GM18526 (cell line): ENCODE measurements around the gene GPC4.

ENCODE experiments used
- POLR2A ChIP-seq: IDR thresholded peaks from 3 replicates; pipeline ENCODE4 v1.6.1; 2011; ENCODE audit not compliant: insufficient read length; ENCODE audit errors: extremely low read depth

Gene GPC4

GRCh38 chrX:133391111-133391510 lies 24.2 kb downstream of the GPC4 start:
- TF ChIP-seq POLR2A, result no peak

DNA sequence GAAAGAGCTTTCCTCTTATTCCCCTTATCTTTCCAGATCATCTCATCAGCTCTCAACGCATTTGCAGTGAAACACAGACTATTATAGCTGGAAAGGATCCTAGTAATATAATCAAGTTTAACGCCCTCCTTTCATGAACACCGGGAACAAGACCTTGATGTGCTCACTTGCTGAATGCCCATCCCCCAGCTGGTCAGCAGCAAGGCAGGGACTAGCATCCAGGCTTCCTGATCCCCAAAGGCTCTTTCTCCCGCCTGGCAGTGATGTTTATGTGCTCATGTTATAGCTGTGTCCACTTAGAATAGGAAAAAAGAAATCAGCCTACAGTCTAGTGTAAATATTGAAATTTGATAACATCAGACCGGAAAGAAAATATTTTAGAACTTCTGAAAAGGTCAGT lies 24.6 kb downstream of the GPC4 start:
- no peak for TF ChIP-seq POLR2A

DNA sequence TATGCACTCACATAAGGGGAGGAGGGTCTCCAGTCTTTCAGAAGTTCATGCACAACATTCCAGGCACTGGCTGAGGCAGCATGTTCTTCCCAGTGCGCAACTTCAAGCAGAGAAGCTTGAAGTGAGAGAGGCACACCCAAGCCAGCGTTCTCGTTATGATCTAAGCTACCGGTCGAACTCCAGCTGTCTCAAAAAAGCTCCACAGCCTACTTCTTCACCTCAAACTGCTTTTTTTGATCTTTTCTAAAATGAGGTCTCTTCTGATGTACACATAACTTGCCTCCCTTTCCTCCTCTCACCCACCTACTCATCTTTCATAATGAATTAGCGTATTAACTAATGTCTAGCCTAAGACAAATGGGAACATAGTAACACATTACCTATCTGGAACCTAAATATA lies 25.3 kb downstream of the GPC4 start:
- no peak for TF ChIP-seq POLR2A

DNA sequence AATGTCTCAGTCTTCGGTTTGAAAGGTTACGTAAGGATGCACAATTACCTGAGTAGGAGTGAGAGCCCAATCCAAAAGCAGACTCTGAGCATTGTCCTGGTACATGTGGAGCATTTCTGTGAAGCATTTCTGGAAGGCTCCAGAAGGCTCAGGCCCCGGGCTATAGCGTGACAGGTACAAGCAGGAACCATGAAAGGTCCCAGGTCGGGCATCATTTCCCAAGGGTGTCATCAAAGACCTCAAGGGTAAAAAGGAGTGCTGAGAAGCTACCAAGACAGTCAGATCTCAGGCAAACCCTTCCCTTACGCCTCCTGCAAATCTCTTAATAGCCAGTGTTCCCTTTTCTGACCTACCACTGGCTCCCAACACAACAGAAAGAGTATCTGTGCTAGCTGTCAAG lies 30.8 kb downstream of the GPC4 start:
- TF ChIP-seq POLR2A, result no peak

DNA sequence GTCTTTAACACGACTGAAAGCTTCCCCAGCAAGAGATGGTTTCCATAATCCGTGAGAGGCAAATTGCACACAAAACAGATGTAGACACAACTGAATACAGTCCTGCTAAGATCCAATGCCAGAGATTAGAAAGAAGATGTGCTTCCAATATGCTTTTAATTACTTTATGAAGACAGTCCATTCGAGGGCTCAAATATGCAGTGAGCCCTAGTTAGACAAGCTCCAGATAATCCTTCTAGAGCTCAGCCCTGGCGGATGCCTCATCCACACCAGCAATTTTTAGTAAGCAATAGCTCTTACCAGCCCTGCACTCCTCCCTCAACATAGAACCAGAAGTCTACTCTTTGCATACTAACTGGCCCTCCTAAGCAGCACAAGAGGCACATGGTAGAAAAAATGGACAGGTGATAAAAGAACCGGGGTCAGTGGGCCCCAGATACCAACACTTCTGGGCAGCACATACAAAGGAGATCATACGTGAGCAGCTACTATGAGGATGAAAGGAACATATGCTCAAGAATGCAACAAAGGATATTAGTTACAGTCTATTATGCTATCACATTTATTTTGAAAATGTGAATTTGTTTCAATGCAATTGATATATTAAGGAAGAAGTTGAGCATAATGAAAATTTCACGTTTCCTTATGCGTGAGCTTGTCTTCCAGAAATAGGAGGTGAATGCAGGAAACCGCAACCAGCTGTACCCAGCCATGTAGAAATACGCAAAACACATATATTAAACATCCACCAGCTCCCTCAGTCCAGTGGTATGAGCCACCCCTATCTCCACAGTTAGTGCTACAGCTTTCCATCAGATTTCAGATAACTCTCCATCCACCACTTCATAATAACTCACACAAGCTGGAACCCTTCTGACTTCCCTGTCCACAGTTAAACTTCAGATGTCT lies 34.3 kb downstream of the GPC4 start:
- TF ChIP-seq POLR2A, result no peak

GRCh38 chrX:133376422-133376821 lies 38.9 kb downstream of the GPC4 start:
- TF ChIP-seq POLR2A, result no peak

GRCh38 chrX:133375615-133376340 lies 39.5 kb downstream of the GPC4 start:
- no peak for TF ChIP-seq POLR2A

DNA sequence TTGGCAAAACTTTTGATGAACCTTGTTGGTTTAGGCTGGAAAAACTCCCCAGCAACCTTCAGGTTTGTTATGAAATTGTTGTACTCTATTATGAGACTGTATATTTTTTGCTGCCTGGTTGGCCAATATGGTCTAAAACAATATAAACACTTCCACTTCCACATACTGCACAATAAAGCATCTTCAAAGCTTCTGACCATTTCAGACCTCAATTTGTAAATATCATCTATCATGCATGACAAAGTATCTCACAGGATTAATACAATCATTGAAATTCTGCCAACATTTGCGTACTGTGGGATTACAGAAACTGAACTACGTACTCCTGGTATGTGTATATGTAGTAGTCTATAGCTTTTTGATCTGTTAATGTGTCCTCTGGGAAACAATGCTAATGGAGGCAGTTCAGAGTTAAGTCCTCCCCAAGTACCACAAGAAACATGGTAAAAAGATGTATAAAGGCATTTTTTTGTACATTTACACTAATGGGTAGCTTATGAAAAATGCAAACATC lies 40.4 kb downstream of the GPC4 start:
- no peak for TF ChIP-seq POLR2A

DNA sequence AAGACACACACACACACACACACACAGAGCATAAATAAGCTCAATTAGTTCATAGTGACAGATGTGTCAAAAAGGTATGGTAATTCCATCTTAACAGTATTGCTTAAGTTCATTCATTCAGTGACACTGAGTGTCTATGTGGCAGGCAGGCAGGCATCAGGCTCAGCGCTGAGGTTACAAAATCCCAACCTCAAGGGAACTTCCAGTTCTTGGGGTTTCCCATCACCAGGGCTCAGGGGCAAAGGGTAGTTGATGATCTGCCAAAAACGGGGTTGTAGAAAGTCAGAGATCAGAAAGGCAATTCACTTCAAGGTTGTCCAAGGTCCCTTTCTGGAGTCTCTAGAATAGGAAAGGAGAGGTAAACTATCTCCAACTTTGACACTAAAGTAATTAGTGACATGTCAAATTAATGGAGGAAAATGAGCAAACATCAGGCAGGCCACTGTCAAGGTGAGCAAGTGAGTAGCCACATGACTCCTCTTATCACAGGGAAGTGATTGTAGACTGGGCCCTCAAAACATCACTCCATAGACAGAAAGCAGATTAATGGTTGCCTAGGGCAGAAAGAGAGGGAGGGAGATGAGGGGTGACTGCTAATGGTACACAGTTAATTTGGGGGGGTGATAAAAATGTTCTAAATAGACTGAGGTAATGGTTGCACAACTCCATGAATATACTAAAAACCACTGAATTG lies 41.8 kb downstream of the GPC4 start:
- TF ChIP-seq POLR2A, result no peak

- TF ChIP-seq POLR2A, result no peak
These were observed 44.5 kb downstream of the GPC4 start for GRCh38 chrX:133370696-133371275.

DNA sequence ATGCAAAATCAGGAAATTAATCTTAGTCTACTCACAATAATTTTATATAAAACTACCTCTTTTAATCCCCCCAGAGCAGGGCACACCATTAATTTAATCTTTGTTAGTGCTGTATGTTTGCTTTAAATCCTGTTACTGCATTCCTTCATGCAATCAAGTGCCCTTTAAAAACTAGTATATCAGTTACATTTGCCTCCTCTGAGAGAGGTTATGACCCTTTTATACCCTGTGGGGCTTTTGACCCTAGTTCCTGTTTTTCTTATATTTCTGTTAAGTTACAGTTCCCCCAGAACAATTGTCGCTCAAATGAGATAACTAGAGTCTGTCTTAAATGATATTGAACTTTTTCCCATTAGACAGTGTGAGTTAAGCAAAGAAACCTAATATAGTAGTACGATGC lies 46.2 kb downstream of the GPC4 start:
- no peak for TF ChIP-seq POLR2A

GRCh38 chrX:133366735-133367134 lies 48.6 kb downstream of the GPC4 start:
- no peak for TF ChIP-seq POLR2A

DNA sequence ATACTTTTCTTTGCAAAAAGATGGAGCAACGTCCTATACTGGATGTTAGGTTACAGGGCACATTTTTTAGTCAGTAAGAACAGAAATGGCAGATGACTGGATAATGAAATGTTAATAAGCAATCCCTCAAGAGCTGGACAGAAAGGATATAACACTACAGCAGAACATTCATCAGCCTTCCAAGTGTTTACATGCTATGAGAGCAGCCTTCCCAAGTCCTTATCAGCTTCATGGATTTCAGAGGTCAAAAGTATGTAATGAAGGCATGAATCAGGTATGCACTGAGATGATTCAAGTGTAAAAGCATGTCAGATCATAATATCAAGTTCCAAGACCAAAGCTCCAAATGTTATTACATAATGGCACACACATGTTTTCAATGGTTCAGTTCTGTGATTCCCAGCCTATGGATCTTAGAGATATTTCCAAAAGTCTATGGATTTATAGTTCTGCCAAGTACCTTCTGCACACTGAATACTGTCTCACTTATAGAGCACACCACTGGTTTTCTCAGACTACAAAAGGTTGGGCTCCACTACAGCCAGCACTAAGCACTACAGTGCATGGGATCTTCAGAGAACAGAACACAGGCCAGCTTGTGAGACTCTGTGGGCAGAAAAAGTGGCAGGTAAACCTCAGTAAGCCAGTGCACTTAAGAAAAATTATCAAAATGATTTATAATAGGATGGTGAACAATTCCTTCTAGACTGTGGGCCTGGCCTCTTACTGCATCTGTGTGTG lies 49.2 kb downstream of the GPC4 start:
- TF ChIP-seq POLR2A, result no peak

GRCh38 chrX:133364865-133365264 lies 50.4 kb downstream of the GPC4 start:
- TF ChIP-seq POLR2A, result no peak
